Kidney (tissue), 14 donors: ENCODE data around the gene ZFP36L2. TPM values are rescaled to one million over a fixed set of nuclear protein-coding genes. Genes with fewer than 3 reads are reported as not detected.

Experiments
- DNase-seq, 5 donors: peaks; one replicate each; pipeline ENCODE4 v3.0.0-alpha.2; 2013 to 2020
- FAIRE-seq: peaks from 2 replicates; lab custom pipeline; 2012; peaks lifted over from hg19 to GRCh38; lab: Jason Lieb, UNC
- H3K27ac ChIP-seq, 2 donors: one replicate each; pipeline ENCODE4 v1.7.0; 2013; ENCODE audit warnings: low read depth in 2 of 2, low read length in 2 of 2, inconsistent platforms in 1 of 2
- H3K27me3 ChIP-seq: one replicate; pipeline ENCODE4 v1.7.1; 2013; ENCODE audit warnings: low read length, inconsistent platforms; ENCODE audit not compliant: control insufficient read depth, insufficient read depth
- H3K36me3 ChIP-seq, 3 donors: one replicate each; pipeline versions ENCODE4 v1.7.0 to v1.7.1; 2013; ENCODE audit warnings: low read length in 3 of 3, control low read depth in 1 of 3, inconsistent platforms in 1 of 3; ENCODE audit not compliant: insufficient read depth in 3 of 3, control insufficient read depth in 2 of 3
- H3K4me1 ChIP-seq, 3 donors: one replicate each; pipeline versions ENCODE4 v1.7.0 to v1.7.1; 2013; ENCODE audit warnings: low read length in 3 of 3, inconsistent platforms in 1 of 3, low read depth in 1 of 3; ENCODE audit not compliant: control insufficient read depth in 2 of 3, insufficient read depth in 2 of 3
- H3K4me3 ChIP-seq, 3 donors: one replicate each; pipeline versions ENCODE4 v1.7.0 to v1.8.1; 2013; ENCODE audit warnings: low read length in 3 of 3, control low read depth in 1 of 3, inconsistent platforms in 1 of 3
- H3K9ac ChIP-seq, 3 donors: one replicate each; pipeline versions ENCODE4 v1.7.0 to v1.7.1; 2013; ENCODE audit warnings: low read length in 3 of 3, control low read depth in 1 of 3, inconsistent platforms in 1 of 3
- H3K9me3 ChIP-seq, 3 donors: one replicate each; pipeline versions ENCODE4 v1.7.0 to v1.7.1; 2013; ENCODE audit warnings: low read length in 3 of 3, control low read depth in 1 of 3, inconsistent platforms in 1 of 3; ENCODE audit not compliant: control insufficient read depth in 2 of 3, insufficient read depth in 1 of 3
- CTCF ChIP-seq: IDR thresholded peaks from 3 replicates; pipeline ENCODE4 v1.5.1; 2012; ENCODE audit warnings: mild to moderate bottlenecking, moderate library complexity, borderline replicate concordance; ENCODE audit not compliant: insufficient read depth; ENCODE audit errors: extremely low read depth
- intact Hi-C: fragments of 100-400 bp; cut with DNase I; formaldehyde crosslinking; loops from one replicate; pipeline ENCODE4 v1.11.1; 2022
- polyA plus RNA-seq: library from polyadenylated mRNA; stranded (reverse); fragments of 350-450 nt; fragmentation: Illumina TruSeq; extraction: RNeasy Lipid Tissue Mini Kit (QIAGEN cat#74804); gene quantifications from one replicate; pipeline ENCODE4 v1.2.3, GENCODE V29; 2014; ENCODE audit warnings: low read depth, low replicate concordance; ENCODE audit not compliant: insufficient read depth
- total RNA-seq: library from RNA; stranded (reverse); fragmentation: NEBNext Ultra II Directional; extraction: Animal tissue kit (Norgen Biotek cat#: 25700); gene quantifications from one replicate; pipeline ENCODE4 v1.2.1, GENCODE V29; 2021
- donor health status: control.
- donor health status: control.
- donor health status: control.
- donor health status: control.
- donor health status: control.
- donor health status: DM: yes; HTN: yes; CAD: no.
- donor health status: Normal renal cell carcinoma (clear cell type).

The ZFP36L2 gene
- total and polyA plus RNA-seq, 2 donors from 2014 or later: 35.4 to 247 TPM

DNA sequence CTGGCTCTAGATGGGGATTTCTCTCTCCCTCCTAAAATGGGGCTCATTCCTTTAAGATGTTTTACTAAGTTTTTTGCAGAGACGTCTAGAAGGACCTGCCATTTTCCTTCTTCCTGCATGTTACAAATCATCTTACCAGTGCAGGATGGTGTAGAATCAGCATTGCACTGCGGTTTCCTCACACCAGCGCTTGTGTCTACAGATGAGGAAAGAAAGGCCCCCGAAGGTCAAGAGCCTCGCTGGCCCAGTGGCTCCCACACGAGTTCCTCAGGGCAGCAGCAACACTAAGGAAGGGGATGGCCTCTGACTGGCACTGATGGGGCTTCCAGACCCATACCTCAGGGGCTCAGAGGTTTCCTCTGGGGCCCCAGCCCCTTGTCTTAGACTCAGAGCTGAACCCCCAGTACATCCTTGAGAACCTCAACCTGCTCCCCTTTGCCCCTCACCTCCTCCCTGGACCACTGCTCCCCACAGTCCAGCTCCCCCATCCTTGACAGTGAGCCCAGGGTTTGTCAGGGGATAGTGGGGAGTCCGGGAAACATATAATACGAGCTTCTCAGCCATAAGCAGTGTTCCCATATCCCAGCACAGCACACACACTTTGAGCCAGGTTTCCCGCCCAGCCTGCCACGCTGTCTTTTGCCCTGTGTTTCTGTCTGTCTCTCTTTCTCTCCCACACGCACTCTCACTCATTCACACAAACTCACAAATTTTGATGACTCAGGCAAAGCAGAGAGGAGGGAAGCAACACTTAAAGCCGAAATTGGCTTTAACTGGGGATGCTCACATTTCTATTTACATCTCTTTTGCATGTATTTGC, 29.4 kb downstream of the ZFP36L2 start:
- H3K4me1 ChIP-seq: peaks cover 14 to 31% (median 28%) of the 10 kb centered on the region in 3 donors
- H3K9ac ChIP-seq: no peak overlapping the region

DNA sequence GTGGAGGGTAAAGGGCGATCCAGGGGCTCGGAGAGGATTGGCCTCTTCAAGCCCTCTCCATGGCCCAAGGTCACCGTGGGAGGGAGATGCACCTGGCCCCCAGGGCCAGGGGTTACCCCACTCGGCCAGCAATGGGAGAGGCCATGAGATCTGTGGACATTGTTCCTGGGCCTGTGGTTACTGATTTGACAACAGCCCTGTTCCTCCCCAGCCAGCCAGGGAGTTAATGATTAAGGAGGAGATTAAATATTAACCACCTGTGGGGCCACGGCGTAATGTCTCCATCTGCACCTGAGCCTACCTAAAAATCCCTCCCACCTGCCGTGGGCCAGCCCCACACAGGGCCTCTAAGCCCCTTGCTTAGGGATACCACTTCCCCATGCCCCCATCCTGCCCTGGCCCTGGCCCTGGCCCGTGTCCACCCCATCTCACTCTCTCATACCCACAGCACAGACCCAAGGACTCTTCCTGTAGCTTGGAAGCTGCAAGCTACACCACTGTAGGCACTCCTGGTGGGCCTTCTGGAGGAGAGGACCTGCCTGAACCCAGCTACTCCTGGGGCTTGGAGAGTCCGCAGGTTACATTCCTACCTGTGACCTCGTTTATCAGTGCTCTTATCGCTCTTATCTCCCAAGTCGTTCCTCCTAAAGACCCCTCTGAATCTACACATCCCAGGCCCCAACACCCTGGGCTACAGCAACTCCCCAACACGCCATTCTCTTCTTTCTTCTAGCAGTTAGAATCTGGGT, 32.1 kb downstream of the ZFP36L2 start:
- TF ChIP-seq CTCF: no peak
- H3K9ac ChIP-seq: peak overlapping the region in 1 of 3 donors; percentile 42
- peak in 4 of 5 donors; percentile 86 to 93 (median 91) for DNase-seq
- H3K27ac ChIP-seq: peak overlapping the region; percentile 88 to 93
- intact Hi-C loops: no loop called here
- FAIRE-seq: no peak
- H3K4me1 ChIP-seq: peaks cover 14 to 31% (median 28%) of the 10 kb centered on the region in 3 donors
- no peaks in the 10 kb centered on the region for H3K9me3 ChIP-seq
- H3K27me3 ChIP-seq: no peaks in the 10 kb centered on the region
- peak overlapping the region in 1 of 3 donors; percentile 2 for H3K4me3 ChIP-seq
- no peaks in the 10 kb centered on the region for H3K36me3 ChIP-seq

More for the DNA sequence above, 29.4 kb downstream of the ZFP36L2 start:
- DNase-seq (peak in 2 of 5 donors; percentile 45 to 57), FAIRE-seq (no peak)
- H3K27ac ChIP-seq: no peak overlapping the region
- H3K27me3 ChIP-seq: no peaks in the 10 kb centered on the region
- no peaks in the 10 kb centered on the region for H3K9me3 ChIP-seq
- intact Hi-C loops: no loop called here
- no peak for TF ChIP-seq CTCF
- no peaks in the 10 kb centered on the region for H3K36me3 ChIP-seq
- H3K4me3 ChIP-seq: no peak overlapping the region

- no peaks in the 10 kb centered on the region for H3K9me3 ChIP-seq
- peaks cover 14 to 31% (median 28%) of the 10 kb centered on the region in 3 donors for H3K4me1 ChIP-seq
- FAIRE-seq (no peak), DNase-seq (peak in 1 of 5 donors; percentile 71)
- no peaks in the 10 kb centered on the region for H3K36me3 ChIP-seq
- peak overlapping the region in 1 of 3 donors; percentile 42 for H3K9ac ChIP-seq
- no peaks in the 10 kb centered on the region for H3K27me3 ChIP-seq
- TF ChIP-seq CTCF: no peak
- peak overlapping the region in 1 of 3 donors; percentile 4 for H3K4me3 ChIP-seq
- H3K27ac ChIP-seq: peak overlapping the region; percentile 88 to 93
- intact Hi-C loops: no loop called here
Observed at GRCh38 chr2:43193652-43194120, 32.7 kb downstream of the ZFP36L2 start.
